GM12874 (cell line): ENCODE data around the gene TMIGD1.

Experiments
- TF ChIP-seq, protein P1 (sequence below): IDR thresholded peaks from 2 replicates; pipeline ENCODE4 v1.5.1; 2011; ENCODE audit warnings: low read depth, mild to moderate bottlenecking, control low read depth, low read length, moderate library complexity; ENCODE audit not compliant: insufficient read depth

The TMIGD1 gene, protein sequence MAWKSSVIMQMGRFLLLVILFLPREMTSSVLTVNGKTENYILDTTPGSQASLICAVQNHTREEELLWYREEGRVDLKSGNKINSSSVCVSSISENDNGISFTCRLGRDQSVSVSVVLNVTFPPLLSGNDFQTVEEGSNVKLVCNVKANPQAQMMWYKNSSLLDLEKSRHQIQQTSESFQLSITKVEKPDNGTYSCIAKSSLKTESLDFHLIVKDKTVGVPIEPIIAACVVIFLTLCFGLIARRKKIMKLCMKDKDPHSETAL

GRCh38 chr17:30333503-30334360 lies at the start of gene TMIGD1:
Gene TMIGD1 (minus strand): TSS chr17:30334057. CDS start chr17:30332133, 1,924 bp downstream.
- TF ChIP-seq, protein P1, sequence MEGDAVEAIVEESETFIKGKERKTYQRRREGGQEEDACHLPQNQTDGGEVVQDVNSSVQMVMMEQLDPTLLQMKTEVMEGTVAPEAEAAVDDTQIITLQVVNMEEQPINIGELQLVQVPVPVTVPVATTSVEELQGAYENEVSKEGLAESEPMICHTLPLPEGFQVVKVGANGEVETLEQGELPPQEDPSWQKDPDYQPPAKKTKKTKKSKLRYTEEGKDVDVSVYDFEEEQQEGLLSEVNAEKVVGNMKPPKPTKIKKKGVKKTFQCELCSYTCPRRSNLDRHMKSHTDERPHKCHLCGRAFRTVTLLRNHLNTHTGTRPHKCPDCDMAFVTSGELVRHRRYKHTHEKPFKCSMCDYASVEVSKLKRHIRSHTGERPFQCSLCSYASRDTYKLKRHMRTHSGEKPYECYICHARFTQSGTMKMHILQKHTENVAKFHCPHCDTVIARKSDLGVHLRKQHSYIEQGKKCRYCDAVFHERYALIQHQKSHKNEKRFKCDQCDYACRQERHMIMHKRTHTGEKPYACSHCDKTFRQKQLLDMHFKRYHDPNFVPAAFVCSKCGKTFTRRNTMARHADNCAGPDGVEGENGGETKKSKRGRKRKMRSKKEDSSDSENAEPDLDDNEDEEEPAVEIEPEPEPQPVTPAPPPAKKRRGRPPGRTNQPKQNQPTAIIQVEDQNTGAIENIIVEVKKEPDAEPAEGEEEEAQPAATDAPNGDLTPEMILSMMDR: no peak

GRCh38 chr17:30382345-30382744 lies 48.5 kb upstream of the TMIGD1 start:
- TF ChIP-seq, protein P1: no peak

DNA sequence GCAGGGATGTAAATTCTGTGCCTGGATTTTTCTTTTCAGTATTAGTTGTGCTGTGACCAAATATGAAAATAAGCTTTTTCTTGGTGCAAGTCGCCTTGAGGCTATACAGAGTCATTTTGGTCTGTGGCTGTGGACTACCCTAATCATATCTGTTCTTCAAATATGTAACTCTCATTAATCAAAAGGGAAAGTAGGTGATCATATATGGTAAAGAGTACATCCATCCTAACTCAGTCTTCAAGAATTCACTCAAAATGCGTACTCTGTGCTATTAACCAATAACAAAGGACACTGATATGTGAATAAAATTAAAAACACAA lies 47.4 kb upstream of the TMIGD1 start:
- TF ChIP-seq, protein P1: no peak

DNA sequence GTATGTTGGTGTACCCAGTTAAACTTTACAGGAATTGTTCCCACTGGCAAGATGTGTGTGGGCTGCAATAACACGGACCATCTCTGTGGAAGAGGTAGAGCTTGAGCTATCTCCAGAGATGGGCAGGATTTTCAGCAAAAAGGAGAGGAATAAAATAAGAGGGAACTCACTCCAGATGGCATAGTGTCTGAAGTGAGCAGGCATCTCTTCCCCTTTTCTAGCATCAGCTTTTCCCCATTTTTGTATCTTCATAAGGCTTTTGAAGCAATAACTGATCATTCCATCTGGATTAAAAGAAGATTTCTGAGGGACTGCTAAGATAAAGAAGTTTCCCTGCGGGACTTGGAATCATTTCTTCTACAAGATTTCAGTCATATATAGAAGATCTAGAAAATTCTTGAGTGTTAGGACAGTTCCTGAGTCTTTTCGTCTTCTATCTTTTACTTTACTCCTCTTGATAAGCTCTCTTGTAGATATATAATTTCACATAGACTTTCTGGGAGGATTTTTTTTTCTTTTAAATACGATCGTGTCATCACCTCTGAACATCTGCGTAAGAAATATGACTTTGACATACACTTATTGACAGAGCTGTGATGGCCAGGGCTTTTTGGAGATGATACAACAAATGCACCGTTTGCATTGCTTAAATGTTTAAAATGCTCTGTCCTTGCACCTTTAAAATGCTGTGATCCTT lies 46.9 kb upstream of the TMIGD1 start:
- TF ChIP-seq, protein P1: no peak

DNA sequence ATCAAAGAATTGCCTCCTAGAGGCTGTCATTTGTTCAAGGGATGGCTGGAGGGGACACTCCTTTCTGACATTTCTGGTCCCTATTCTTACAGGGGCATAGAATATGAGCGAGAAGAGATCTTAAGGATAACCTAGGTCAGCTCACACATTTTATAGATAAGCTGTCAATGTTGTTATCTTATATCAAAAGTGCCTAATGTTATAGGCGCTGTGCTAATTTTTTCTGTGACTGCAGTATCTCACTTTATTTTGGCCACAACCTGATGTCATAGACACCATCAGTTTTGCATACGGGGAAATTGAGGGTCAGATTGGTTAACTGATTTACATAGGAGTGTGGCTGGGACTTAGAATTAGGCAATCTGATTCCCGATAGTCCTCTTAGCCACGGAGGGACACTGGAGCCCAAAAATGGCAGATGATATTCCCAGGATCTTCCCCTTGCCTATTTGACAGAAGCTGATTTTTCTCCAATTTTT lies 46.1 kb upstream of the TMIGD1 start:
- TF ChIP-seq, protein P1: no peak

GRCh38 chr17:30379303-30379902 lies 45.5 kb upstream of the TMIGD1 start:
- TF ChIP-seq, protein P1: no peak
